Smooth muscle cell (in vitro differentiated cells): ENCODE data around the gene RNF151. TPM values are rescaled to one million over a fixed set of nuclear protein-coding genes. Genes with fewer than 3 reads are reported as not detected.

Source experiments
- DNase-seq: peaks from one replicate; lab custom pipeline; 2025; ENCODE audit not compliant: unreplicated experiment; lab: John Stamatoyannopoulos, UW
- H2AFZ ChIP-seq: fragments of 200-600 bp; sonication (generic); 2 replicates; pipeline ENCODE4 v1.6.0; 2016; ENCODE audit warnings: antibody characterized with exemption, low read depth, mild to moderate bottlenecking
- H3F3A ChIP-seq: fragments of 200-600 bp; sonication (generic); 2 replicates; pipeline ENCODE4 v1.6.0; 2017; ENCODE audit warnings: antibody characterized with exemption, low read depth
- H3K27ac ChIP-seq: fragments of 200-600 bp; sonication (generic); 2 replicates; pipeline ENCODE4 v1.5.1; 2016; ENCODE audit warnings: low read depth, mild to moderate bottlenecking
- H3K27me3 ChIP-seq: fragments of 200-600 bp; sonication (generic); 2 replicates; pipeline ENCODE4 v1.6.1; 2016; ENCODE audit warnings: low read depth, mild to moderate bottlenecking
- H3K36me3 ChIP-seq: fragments of 200-600 bp; sonication (generic); 2 replicates; pipeline ENCODE4 v1.5.1; 2016; ENCODE audit warnings: low read depth
- H3K4me1 ChIP-seq: fragments of 200-600 bp; sonication (generic); 2 replicates; pipeline ENCODE4 v1.5.1; 2016; ENCODE audit warnings: low read depth
- H3K4me2 ChIP-seq: fragments of 200-600 bp; sonication (generic); 2 replicates; pipeline ENCODE4 v1.6.0; 2016; ENCODE audit warnings: mild to moderate bottlenecking
- H3K4me3 ChIP-seq: fragments of 200-600 bp; sonication (generic); 2 replicates; pipeline ENCODE4 v1.5.1; 2016; ENCODE audit warnings: mild to moderate bottlenecking
- H3K79me2 ChIP-seq: fragments of 200-600 bp; sonication (generic); 2 replicates; pipeline ENCODE4 v1.6.0; 2016; ENCODE audit warnings: low read depth, mild to moderate bottlenecking
- H3K9ac ChIP-seq: fragments of 200-600 bp; sonication (generic); 2 replicates; pipeline ENCODE4 v1.6.0; 2016; ENCODE audit warnings: low read depth
- H3K9me3 ChIP-seq: fragments of 200-600 bp; sonication (generic); replicated peaks from 2 replicates; pipeline ENCODE4 v1.5.1; 2016; ENCODE audit warnings: low read depth
- H4K20me1 ChIP-seq: fragments of 200-600 bp; sonication (generic); 2 replicates; pipeline ENCODE4 v1.6.0; 2016; ENCODE audit warnings: low read depth
- CTCF ChIP-seq: fragments of 200-600 bp; sonication (generic); IDR thresholded peaks from 2 replicates; pipeline ENCODE4 v1.5.1; 2017; ENCODE audit warnings: borderline replicate concordance, mild to moderate bottlenecking, antibody characterized with exemption; ENCODE audit not compliant: insufficient read depth, poor library complexity, severe bottlenecking
- WGBS: methylation state at CpG from one replicate; pipeline ENCODE4 v1.1.7; 2016; ENCODE audit warnings: low lambda C conversion rate; 5-methylcytosine and 5-hydroxymethylcytosine counted together
- polyA plus RNA-seq: library from polyadenylated mRNA; unstranded; fragments of >200 nt; fragmentation: Nextera tagmentation; extraction: Ambion mirVana; gene quantifications from 2 replicates; pipeline ENCODE4 v1.2.1, GENCODE V29; 2016
- total RNA-seq: library from RNA; depleted of rRNA; stranded (reverse); fragments of >200 nt; gene quantifications from 2 replicates; pipeline ENCODE4 v1.2.3, GENCODE V29; 2014

The RNF151 gene
- total and polyA plus RNA-seq, 2 experiments from 2014 or later: not detected

- peaks cover 18% of the 10 kb centered on the region for H3K4me1 ChIP-seq
- TF ChIP-seq CTCF: no peak
- no peaks in the 10 kb centered on the region for H4K20me1 ChIP-seq
- H3K27me3 ChIP-seq: peaks cover 47% of the 10 kb centered on the region
- no peak overlapping the region for H3K9ac ChIP-seq
- H3F3A ChIP-seq: peaks cover 15% of the 10 kb centered on the region
- H3K27ac ChIP-seq: no peak overlapping the region
- H3K4me2 ChIP-seq: no peak overlapping the region
- H2AFZ ChIP-seq: no peak overlapping the region
- H3K36me3 ChIP-seq: no peaks in the 10 kb centered on the region
- H3K9me3 ChIP-seq: no peaks in the 10 kb centered on the region
- DNase-seq: no peak
- no peak overlapping the region for H3K4me3 ChIP-seq
- H3K79me2 ChIP-seq: no peaks in the 10 kb centered on the region
- WGBS: 98% methylated on average over 10 of the region's 10 CpGs
These were observed 20.5 kb downstream of the RNF151 start for GRCh38 chr16:1987198-1987597.

GRCh38 chr16:1989209-1990100, 22.8 kb downstream of the RNF151 start, which contains the start of gene SYNGR3:
SYNGR3 (plus strand) TSS chr16:1989970; CDS start chr16:1990103, 133 bp downstream.
- Histone ChIP-seq H3F3A (peaks cover 14% of the 10 kb centered on the region), H4K20me1 (no peaks in the 10 kb centered on the region), H3K9me3 (no peaks in the 10 kb centered on the region), H3K27ac (no peak within 1 kb of the TSS), H3K9ac (no peak within 1 kb of the TSS), H3K79me2 (no peaks in the 10 kb centered on the region), H3K4me2 (peak within 1 kb of the TSS; percentile 82), H3K27me3 (peaks cover 39% of the 10 kb centered on the region), H2AFZ (no peak within 1 kb of the TSS), H3K4me3 (peak within 1 kb of the TSS; percentile 46), H3K4me1 (peaks cover 18% of the 10 kb centered on the region), H3K36me3 (no peaks in the 10 kb centered on the region)
- WGBS: 13% methylated on average over 37 of the region's 67 CpGs
- TF ChIP-seq CTCF: no peak
- no peak for DNase-seq

GRCh38 chr16:1990101-1990350, 23.4 kb downstream of the RNF151 start:
- Histone ChIP-seq H3K27me3 (peaks cover 39% of the 10 kb centered on the region), H3K27ac (no peak overlapping the region), H3K36me3 (no peaks in the 10 kb centered on the region), H4K20me1 (no peaks in the 10 kb centered on the region), H3F3A (peaks cover 8% of the 10 kb centered on the region), H3K4me3 (peak overlapping the region; percentile 46), H3K4me2 (peak overlapping the region; percentile 82), H2AFZ (no peak overlapping the region), H3K9ac (no peak overlapping the region), H3K4me1 (peaks cover 13% of the 10 kb centered on the region), H3K79me2 (no peaks in the 10 kb centered on the region), H3K9me3 (no peaks in the 10 kb centered on the region)
- 0% methylated on average over 4 of the region's 25 CpGs for WGBS
- DNase-seq: no peak
- no peak for TF ChIP-seq CTCF
